IPS-11a (cell line): ENCODE measurements around the gene STARD9.

Experiments used
- H3K4me3 ChIP-seq: one replicate; pipeline ENCODE4 v1.5.1; 2013; ENCODE audit warnings: low read depth, low read length, control low read depth

The STARD9 gene

DNA sequence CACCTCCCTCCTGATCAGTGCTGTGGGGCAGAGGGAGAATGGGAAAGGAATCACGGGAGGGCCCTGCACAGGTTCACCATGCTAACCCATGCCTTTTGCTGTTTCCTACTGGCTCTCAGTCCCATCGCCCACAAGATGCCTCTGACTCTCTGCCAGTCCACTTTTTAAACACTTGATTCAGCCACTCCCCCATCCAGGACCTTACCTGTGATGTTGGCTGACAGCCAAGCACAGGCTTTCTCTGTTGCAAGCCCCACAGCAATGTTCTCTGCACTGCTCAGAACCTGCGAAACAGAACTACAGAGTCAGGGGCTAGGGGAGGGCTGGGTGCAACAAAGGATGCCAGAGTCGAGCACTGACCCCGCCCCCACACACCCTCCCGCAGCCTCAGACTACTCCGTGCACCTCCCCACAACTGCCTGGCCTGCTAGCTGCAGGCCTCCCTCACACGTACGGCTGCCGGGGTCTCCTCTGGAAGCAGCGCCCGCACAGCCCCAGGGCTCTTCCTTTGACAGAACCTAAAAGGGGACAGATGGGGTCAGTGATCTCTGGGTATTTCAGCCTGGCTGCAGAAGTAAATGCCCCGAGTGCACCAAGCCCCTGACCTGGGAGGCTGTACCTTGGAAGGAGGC lies 152.5 kb downstream of the STARD9 start:
- no peak overlapping the region for H3K4me3 ChIP-seq

DNA sequence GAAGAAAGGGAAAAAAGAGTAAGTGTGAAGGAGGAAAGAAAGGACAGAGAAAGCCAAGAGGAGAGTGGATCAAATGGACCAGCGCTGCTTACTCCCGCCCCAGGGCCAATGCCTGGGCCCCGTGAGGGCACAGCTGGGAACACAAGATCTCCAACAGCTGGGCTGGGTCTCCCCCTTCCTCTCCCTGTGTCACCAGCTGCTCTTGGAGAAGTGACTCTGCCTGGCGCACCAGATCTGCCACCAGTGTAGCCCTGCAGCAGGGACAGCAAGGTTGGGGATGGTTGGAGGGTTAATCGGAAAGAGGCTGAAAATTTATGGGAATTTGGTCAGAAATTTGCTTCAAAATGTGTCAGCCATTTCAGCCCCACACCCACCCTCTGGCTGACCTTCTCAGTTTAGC lies 153.2 kb downstream of the STARD9 start:
- H3K4me3 ChIP-seq: no peak overlapping the region

DNA sequence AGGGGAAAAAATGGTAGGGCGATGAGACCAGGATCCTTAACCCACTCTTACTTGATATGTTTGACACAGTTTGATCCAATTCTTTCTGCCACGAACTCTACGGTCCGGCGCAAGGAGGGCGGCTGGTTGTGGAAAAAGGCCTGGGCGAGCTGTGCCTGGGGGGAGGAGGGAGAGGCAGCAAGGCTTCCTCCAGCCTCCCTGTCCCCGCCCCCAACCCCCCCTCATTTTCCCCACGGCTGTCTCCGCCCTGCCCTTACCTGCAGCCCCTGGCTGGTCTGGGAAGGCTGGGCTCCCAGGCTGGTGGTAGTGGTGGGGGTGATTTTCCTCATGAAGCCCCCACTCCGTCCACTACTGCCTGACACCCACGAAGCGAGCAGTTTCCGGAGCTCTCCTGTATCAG lies 153.6 kb downstream of the STARD9 start:
- no peak overlapping the region for H3K4me3 ChIP-seq

DNA sequence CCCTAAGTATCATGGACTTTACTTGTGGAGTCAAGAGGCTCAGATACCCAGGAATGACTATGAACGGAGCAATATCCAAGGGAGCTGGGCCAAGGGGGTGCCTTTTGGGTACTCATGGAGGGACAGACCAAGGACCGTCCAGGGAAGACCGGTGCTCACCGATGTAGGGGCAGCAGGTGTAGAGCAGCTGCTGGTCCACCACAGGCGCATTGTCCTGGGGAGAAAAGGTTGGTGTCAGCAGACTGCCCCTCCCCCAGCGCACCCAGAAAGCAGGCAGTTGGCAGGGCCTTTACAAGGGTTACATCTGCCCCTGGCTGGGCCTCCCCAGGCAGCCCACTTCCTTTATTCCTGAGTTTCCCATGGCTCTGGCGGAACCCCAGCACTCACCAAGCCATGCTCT lies 154.0 kb downstream of the STARD9 start:
- H3K4me3 ChIP-seq: no peak overlapping the region

DNA sequence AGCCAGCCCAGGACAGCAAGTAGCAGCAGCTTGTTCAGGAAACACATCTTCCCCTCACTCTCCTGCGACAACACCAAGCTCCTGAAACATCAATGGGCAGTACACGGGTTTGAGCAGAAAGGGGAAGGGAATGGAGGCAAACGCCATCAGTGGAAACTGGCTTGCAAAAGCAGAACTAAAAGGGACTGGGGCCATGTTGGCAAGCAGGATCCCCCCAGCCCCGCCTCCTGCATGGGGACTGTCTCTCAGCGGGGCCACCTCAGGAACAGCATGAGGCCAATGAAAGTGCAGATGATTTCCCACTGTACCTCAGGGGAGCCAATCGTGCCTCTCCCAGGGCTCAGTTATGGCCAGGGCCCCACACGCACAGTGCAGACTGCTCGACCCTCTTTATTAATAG lies 154.7 kb downstream of the STARD9 start:
- no peak overlapping the region for H3K4me3 ChIP-seq

DNA sequence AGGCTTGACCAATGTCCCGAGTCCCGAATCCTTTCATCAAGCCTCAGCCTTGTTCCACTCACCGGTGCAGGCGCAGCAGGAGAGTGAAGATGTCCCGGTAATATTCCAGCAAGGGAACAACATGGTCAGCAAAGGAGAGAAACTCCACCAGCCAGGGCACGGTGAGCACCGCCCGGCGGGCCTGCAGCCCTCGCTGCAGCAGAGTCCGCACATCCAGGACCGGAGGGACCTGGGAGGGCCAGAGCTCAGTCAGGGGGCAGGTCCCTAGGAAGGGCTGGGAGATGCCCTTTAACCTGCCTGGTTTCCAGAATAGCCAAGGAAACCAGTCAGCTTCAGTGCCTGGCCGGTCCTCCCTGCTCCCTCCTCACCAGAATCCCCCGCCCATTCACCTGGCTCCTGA lies 155.1 kb downstream of the STARD9 start:
- H3K4me3 ChIP-seq: no peak overlapping the region

DNA sequence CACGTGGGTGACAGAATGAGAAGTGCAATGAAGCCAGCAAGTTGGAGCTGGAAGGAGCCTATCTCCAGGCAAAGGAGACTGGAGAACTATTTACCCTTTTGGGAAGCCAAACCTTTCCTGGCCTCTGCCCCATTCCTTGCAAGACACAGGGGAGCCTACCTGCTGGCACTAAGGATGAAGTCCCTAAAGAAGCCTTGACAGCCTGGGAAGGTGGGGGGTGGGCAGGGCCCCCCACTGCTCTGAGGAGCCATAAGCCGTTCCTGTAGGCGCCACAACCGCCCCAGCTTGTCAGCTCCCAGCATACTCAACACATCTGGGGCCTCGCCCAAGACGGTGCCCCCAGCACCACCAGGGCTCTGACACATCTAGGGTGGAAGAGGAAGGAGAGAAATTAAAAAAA lies 156.1 kb downstream of the STARD9 start:
- no peak overlapping the region for H3K4me3 ChIP-seq

DNA sequence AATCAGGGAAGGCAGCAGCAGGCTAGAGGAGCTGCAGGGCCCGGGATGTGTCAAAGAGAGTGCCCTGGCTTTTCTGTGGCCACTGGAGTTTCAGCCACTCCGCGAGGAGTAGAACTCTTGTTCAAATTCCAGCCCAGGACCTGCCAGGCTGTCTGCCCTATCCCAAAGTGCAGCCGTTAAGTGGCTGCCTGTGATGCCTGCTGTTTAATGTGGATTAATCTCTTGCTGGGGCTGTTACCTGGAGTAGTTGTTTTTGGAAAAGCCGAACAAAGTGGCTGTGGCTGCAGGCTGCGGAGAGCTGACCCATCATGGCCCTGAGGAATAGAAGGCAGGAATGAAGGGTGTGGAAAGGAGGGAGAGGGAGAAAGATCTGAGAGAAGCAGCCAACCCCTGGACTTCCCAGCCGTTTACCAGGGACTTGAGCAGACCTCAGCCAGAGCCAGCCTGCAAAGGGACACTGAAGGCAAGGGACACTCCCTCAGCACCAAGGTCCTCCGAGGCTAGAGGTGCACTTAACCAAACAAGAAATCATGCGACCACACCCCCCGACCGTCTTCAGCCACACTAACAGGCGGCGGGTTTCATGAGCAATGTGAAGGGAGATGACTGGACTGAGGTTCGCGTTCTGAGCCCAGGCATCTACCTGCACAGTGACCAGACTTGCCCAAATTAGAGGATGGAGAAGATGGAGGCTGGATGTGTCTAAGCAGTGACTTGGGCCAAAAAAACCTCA lies 156.9 kb downstream of the STARD9 start:
- H3K4me3 ChIP-seq: no peak overlapping the region

DNA sequence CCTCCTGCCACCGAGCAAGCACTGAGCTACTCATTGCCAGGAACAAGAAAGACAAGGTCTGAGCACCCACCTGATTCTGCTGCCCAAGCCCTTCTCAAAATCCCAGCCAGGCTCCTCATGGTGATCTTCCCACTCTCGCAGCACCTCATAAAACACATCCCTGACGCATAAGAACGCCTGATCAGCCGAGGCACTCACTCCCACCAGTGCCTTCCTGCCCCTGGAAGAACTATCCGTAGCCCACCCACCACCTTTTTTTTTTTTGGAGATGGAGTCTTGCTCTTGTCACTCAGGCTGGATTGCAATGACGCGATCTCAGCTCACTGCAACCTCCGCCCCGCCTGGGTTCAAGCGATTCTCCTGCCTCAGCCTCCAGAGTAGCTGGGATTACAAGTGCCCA lies 157.6 kb downstream of the STARD9 start:
- H3K4me3 ChIP-seq: no peak overlapping the region

DNA sequence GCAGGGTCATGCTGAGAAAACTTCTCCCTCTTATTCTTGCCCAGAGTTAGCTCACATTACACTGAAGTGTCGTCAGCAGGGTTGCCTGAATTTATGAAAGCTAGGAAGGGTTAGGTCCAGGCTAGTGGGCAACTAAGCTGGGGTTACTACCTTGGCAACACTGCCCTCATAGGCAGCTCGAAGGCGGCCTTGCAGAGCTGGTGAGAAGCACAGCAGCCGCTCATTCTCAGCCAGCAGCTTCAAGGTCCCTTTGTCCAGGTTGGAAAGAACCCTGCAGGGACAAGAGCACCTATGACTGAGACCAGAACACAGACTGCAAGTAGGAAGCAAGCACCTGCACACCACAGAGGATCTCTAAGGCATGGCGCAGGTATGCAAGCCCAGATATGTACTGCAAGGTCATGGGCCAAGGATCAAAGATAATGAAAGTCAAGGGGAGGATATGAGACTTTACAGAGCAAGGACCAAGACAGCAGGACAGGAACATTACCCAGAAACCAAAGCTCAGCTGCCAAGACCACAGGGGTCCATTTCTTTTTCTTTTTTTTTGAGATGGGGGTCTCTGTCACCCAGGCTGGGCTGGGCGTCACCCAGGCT lies 158.8 kb downstream of the STARD9 start:
- no peak overlapping the region for H3K4me3 ChIP-seq

DNA sequence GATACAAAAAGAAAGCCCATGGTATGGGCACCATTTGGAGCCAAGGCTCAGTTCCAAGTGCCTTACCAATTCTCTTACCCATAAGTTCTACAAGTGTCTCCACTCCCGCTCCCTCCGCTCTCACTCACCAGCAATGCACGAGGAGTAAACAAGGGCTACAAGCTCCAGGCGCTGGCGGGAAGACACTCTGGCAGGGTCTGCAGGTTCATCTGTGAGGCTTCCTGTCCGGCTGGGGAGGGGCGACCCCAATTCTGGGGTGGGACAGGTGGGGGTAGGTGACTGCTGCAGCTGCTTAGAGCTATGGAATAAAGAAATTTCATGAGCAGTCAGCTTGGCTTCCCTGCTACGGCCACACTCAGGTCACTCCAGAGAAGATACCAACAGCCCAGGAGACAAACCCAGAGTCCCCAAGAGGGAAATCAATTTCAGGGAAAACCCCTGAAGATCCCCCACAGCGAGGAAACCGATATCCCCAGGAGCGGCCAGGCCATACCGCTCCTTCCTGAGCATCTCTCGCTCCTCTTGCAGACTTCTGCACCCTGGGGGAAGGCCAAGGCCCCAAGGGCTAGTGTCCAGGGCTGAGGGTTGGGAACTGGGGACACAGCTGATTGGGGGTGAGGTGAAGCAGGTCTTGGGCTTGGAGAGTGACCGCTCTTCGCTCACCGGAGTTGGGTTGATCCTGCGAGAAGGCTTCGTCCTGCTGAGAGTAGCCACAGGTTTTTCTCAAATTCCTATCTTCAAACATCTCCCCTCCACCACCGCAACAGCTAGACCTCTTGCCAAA lies 160.2 kb downstream of the STARD9 start:
- peak overlapping the region; percentile 77 for H3K4me3 ChIP-seq

DNA sequence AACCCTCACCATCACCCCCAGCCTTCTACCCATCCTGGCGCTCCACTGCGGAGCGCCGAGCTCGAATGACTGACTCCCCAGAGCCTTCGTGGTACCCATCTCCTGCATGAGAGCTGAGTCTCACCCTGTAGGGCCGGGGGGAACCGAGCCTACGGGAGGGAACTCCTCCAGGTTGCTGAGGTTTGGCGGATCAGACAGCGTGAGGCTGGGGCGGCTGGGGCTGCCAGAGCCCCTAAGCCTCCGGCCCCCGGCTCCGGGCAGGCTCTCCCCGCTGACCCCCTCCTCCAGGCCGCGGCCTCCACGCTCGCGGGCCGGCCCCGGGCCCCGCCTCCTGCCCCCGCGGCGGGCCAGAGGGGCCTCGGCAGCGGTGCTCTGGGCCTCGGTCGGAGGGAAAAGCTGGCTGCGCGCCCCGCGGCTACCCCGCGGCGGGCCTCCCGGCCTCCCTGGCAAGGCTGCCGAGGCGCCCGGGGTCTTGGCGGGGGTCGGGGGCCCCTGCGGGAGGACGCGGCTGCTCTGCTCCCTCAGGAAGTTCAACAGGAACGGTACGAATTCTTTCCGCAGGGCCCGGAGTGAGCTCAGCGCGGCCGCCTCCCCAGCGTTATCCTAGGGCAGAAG lies 160.9 kb downstream of the STARD9 start:
- H3K4me3 ChIP-seq: peak overlapping the region; percentile 77

DNA sequence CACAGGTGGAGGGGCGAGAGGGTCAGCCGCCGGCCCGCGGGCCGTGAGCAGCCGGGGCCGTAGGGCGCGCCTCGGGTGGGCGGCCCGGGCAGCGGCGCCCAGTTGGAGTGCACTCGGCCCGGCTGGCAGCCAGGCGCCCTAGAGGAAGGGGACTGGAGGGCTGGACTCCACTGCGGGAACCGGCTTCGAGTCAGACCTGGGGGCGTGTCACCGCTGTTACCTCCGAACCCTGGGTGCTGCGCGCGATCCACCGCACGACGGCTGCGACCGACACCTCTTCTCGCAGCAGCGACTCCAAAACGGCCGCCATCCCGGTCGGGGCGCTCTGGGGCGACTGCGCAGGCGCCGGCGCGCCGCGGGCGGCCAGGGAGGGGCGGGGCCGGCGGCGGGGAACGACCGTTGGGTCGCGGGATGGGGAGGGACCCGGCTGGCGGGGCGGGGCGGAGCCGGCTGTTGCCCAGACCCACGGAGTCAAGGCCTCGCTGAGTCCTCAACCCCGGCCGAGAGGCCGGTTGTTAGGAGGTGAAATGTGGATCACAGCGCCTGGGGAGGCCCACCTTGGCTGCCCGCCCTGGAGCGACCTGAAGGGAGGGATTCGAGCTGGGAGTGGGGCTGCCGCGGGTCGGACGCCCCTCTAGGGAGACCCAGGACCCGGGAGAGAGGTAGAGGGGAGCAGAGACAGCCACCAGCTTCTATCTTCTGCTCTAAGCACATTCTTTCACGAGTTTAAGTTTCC lies 161.6 kb downstream of the STARD9 start, which contains the start of gene CDAN1:
Gene CDAN1, minus strand, starts transcription at position 336 of the 736 bp plus-strand sequence. Its CDS starts 26 bp downstream, at position 310.
- H3K4me3 ChIP-seq: peak within 1 kb of the TSS; percentile 77

DNA sequence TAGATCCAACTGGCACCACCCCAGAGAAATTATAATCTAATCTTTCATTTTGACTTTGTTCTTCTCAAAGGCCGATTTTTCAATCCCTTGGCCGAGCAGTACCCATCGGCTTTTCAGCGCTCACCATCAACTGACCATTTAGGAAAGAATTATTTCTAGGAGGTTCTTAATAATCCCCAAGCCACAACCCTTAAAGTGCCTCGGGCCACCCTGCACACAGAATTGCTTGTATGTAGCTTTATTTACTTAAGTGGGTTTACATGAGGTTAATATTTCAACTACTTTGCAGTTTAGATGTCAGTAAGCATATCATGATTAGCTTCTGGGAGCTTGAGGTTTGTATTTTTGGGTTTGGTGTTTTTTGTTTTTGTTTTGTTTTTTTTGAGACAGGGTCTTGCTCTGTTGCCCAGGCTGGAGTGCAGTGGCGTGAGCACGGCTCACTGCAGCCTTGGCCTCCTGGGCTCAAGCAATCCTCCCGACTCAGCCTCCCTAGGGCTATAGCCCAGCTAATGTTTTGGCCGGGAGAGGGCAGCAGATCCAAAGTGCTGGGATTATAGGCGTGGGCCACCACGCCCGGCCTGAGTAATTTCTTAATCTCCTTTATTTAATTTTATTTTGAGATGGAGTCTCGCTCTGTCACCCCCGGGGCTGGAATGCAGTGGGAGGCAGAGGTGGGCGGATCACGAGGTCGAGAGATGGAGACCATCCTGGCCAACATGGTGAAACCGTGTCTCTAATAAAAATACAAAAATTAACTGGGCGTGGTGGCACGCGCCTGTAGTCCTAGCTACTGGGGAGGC lies 162.3 kb downstream of the STARD9 start:
- H3K4me3 ChIP-seq: peak overlapping the region; percentile 51

DNA sequence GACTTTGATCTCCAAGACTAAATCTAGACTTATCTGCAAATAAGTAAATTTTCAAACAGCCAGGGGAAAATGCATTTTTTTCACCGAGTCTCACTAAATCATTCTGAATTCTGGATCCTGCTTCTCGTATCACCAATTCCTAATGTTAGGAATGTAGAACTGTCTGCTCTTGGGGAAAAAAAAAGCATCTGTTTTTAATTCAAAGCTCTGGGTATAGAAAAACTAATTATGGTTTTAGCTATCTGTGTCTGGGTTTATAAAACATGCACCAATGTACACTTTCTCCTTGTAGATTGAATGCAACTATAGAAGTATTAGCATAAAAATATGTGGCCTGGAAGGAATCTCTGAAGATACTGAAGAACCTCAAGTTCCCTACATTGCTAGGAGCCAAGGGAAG lies 166.3 kb downstream of the STARD9 start:
- no peak overlapping the region for H3K4me3 ChIP-seq

DNA sequence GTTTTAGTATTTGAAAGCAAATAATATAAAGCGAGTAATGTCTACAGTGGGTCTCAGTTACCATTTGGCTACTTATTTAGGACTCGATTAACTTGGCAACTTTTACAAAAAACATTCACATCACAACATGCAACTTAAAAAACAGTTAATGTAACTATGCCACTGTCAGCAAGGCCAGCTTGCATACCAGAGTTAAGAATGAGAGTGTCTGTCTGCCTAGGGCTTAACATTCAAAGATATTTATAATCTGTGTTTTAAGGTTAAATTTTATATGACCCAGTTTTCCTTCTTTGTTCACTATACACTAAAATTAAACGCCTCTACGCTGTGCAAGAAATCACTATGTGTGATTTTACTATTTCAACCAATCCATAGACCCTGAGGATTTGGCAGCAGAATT lies 166.7 kb downstream of the STARD9 start:
- H3K4me3 ChIP-seq: no peak overlapping the region

DNA sequence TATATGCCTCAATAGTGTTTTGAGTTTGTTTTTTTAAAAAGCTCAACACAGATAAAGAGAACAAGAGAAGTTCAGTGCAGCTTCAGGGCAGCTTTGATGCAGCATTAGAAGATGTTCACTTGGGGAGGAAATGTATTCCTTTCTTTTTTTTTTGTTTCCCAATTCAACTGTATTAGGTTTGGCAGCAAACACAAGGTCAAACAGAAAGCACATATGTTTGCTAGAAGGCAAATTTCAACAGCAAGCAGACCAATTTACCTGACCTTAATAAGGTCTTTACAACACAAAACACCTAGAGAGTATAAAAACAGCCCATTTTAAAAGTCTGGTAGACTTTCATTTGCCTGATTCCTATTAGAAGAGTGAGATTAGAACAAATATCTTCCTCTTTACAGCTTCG lies 168.8 kb downstream of the STARD9 start:
- H3K4me3 ChIP-seq: no peak overlapping the region

DNA sequence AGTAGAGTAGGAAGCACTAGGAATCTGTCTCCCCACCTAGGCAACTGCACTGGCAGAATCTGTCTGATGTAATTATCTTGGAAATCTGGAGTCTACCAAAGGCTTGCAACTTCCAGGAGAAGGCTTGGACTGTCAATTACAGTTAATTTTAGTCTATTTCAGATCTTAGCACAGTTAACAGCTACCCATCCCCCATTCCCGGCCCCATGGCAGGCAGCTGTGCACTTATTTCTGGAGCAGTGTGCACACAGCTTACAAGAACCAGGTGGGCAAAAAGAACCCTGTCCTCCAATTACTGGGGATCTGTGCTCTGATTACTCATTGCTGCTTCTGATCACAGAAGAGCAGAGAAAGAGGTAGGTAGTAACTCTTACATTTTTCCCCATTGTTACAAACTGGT lies 173.9 kb downstream of the STARD9 start:
- no peak overlapping the region for H3K4me3 ChIP-seq

DNA sequence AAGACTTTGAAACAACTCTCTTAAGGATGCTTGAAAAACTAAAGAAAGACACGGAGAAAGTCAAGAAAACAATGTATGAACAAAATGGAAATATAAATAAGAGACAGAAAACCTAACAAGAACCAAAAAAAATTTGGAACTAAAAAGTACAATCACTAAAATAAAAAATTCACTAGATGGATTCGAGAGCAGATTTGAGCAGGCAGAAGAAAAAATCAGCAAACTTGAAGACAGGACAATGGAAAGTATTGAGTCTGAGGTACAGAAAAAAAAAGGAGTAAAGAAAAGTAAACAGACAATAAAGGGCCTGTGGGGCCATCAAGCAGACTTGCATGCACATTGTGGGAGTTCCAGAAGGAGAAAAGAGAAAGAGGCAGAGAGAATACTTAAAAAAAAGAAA lies 174.9 kb downstream of the STARD9 start:
- H3K4me3 ChIP-seq: no peak overlapping the region

DNA sequence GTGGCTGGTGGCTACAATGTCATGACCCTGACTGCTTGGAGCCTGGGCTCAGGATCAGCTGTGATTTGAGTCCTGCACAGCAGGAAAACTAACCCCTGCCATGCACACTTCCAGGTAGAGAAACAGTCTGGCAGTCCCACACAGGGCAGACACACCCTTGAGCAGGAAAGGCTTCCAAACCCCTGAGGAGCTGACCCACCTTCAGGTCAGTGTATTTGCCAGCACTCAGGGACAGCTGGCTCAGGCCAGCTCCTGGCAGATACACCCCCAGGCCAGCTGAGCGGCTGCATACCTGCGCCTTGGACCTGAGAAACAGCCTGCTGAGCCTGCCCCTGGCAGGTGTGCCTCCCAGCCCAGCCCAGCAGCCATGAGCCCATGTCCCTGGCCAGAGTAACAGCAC lies 183.7 kb downstream of the STARD9 start:
- no peak overlapping the region for H3K4me3 ChIP-seq
